ENCODE results near the gene MOB3A.

MOB3A gene

GRCh38 chr19:2064788-2065524, 31.2 kb downstream of the MOB3A start:
- no peak overlapping the region for H3K4me3 ChIP-seq (ENCODE audit: low read length)
- no peak for DNase-seq (ENCODE audit: low read depth)
- TF ChIP-seq, protein P1, sequence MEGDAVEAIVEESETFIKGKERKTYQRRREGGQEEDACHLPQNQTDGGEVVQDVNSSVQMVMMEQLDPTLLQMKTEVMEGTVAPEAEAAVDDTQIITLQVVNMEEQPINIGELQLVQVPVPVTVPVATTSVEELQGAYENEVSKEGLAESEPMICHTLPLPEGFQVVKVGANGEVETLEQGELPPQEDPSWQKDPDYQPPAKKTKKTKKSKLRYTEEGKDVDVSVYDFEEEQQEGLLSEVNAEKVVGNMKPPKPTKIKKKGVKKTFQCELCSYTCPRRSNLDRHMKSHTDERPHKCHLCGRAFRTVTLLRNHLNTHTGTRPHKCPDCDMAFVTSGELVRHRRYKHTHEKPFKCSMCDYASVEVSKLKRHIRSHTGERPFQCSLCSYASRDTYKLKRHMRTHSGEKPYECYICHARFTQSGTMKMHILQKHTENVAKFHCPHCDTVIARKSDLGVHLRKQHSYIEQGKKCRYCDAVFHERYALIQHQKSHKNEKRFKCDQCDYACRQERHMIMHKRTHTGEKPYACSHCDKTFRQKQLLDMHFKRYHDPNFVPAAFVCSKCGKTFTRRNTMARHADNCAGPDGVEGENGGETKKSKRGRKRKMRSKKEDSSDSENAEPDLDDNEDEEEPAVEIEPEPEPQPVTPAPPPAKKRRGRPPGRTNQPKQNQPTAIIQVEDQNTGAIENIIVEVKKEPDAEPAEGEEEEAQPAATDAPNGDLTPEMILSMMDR (conservative IDR thresholded peaks at IDR 0.05; ENCODE audit: low read depth, low read length) = no peak

GRCh38 chr19:2064395-2064787, 31.7 kb downstream of the MOB3A start:
- DNase-seq (ENCODE audit: low read depth) = no peak
- no peak overlapping the region for H3K4me3 ChIP-seq (ENCODE audit: low read length)
- TF ChIP-seq, protein P1 (conservative IDR thresholded peaks at IDR 0.05; ENCODE audit: low read depth, low read length) = no peak

DNA sequence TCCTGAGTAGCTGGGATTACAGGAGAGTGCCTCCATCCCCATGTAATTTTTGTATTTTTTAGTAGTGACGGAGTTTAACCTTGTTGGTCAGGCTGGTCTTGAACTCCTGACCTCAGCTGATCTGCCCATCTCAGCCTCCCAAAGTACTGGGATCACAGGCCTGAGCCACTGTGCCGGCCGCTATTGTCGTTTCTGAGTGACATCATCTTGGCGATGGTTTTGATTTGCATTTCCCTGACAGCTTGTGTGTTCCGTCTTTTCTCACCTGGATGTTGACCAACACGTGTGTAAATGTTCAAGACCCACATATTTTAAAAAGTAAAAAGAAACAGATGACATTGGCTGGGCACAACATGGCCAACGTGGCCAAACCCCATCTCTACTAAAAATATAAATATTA, 32.3 kb downstream of the MOB3A start:
- DNase-seq (ENCODE audit: low read depth) = no peak
- H3K4me3 ChIP-seq (ENCODE audit: low read length) = no peak overlapping the region
- TF ChIP-seq, protein P1 (conservative IDR thresholded peaks at IDR 0.05; ENCODE audit: low read depth, low read length) = no peak

DNA sequence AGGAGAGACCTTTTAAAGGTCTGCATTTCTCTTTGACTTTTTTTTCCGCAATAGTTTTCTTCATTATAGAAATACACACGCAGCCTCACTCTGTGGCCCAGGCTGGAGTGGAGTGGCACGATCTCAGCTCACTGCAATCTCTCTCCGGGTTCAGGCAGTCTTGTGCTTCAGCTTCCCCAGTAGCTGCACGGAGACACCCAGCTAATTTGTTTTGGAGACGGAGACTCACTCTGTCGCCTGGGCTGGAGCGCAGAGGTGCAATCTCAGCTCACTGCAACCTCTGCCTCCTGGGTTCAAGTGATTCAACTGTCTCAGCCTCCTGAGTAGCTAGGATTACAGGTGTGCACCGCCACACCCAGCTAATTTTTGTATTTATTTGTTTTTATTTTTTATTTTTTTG, 33.4 kb downstream of the MOB3A start:
- TF ChIP-seq, protein P1 (conservative IDR thresholded peaks at IDR 0.05; ENCODE audit: low read depth, low read length) = no peak
- DNase-seq (ENCODE audit: low read depth) = no peak
- H3K4me3 ChIP-seq (ENCODE audit: low read length) = no peak overlapping the region

DNA sequence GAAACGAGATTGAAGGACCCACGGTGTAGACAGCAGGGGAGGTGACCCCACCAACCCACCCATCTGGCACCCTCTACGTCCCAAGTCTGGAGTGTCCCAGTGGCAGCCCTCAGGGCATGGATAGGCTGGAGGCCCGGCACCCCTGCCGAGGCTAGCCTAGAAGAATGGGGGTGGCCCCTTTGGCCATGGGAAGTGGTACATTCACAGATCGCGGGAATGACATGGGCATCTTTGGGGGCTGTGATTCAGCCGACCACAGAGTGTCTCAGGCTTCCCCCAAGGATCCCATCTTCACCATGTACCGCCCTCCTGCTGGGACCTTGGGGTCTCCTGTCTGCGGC, 33.8 kb downstream of the MOB3A start:
- TF ChIP-seq, protein P1 (conservative IDR thresholded peaks at IDR 0.05; ENCODE audit: low read depth, low read length) = no peak
- DNase-seq (ENCODE audit: low read depth) = no peak
- peak overlapping the region; percentile 52 for H3K4me3 ChIP-seq (ENCODE audit: low read length)

- DNase-seq (ENCODE audit: low read depth) = peak; percentile 94
- TF ChIP-seq, protein P1 (conservative IDR thresholded peaks at IDR 0.05; ENCODE audit: low read depth, low read length) = peak; percentile 1
- peak overlapping the region; percentile 52 for H3K4me3 ChIP-seq (ENCODE audit: low read length)
These were observed 34.4 kb downstream of the MOB3A start for GRCh38 chr19:2061495-2062388.
